ENCODE data around the gene CACTIN. TPM values are rescaled to one million over a fixed set of nuclear protein-coding genes. Genes with fewer than 3 reads are reported as not detected.
A peak's percentile ranks its signal among the peaks of the same experiment; 100 is the strongest.
"Not testable (repeated sequence)": the region's sequence is repeated elsewhere in the genome, so short reads cannot be mapped to it uniquely, and the experiment has no call there.

CACTIN gene
- total RNA-seq, 1 experiment from 2014 or later: 18.6 TPM

DNA sequence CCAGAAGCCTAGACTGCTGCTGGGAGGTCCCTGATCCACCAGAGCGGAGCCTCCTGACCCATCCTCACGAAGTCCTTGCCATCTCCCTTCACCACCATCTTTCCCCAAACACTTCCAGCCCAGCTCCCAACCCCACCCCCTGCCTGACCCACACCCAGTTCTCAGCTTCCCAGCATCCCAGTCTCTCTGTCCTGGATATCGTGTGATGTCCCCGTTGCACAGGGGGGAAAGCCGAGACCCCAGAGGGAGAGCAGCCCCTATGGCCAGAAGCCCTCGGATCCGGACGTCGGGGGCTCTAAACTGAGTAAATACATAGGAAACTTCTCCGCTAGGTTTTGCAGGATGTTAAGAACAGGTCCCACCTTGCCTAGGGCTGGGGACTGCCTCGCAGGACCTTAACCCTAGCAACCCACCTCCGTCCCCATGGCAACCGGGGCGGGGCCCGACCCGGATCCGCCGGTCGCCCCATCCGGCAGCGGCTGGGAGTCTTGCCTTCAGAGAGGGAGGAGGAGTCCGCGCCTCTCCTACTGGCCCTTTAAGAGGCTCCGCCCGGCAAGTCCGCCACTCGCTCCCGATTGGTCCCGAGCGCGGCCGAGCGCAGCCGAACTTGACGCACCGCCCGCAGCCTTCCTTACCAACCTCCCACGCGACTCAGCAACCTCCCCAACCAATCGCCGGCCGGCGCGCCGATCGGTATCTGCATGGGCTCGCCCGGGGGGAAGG is 54.3 kb downstream of the CACTIN start:
- Histone ChIP-seq H3K4me2 (peak overlapping the region; percentile 75), H3K79me2 (ENCODE audit: low read depth) (peaks cover 6% of the 10 kb centered on the region), H2AFZ (no peak overlapping the region), H3K36me3 (ENCODE audit: low read depth) (no peaks in the 10 kb centered on the region), H3K9me3 (ENCODE audit: insufficient read depth, low read depth) (no peaks in the 10 kb centered on the region), H4K20me1 (ENCODE audit: insufficient read depth) (peaks cover 10% of the 10 kb centered on the region), H3K4me1 (replicated peaks; ENCODE audit: insufficient read depth) (peaks cover 6% of the 10 kb centered on the region; the same call in 1 of the 2 replicates), H3K27me3 (ENCODE audit: insufficient read depth, low read depth) (no peaks in the 10 kb centered on the region), H3K4me3 (peak overlapping the region; percentile 43; the same call in 1 of the 2 replicates), H3K9me2 (ENCODE audit: insufficient read depth) (no peaks in the 10 kb centered on the region), H3F3A (ENCODE audit: insufficient read depth, low read depth) (no peaks in the 10 kb centered on the region; the same call in 1 of the 2 replicates), H3K27ac (no peak overlapping the region)
- BruUV-seq (replicated peaks): no TSS peak
- ChIA-PET CTCF (no interaction called here), POLR2A (ENCODE audit: unreplicated experiment) (no interaction called here)
- peak; percentile 93 to 97 for DNase-seq
- no peak for TF ChIP-seq EZH2 (IDR thresholded peaks at IDR 0.05; ENCODE audit: low read depth)
- TF ChIP-seq, protein P1, sequence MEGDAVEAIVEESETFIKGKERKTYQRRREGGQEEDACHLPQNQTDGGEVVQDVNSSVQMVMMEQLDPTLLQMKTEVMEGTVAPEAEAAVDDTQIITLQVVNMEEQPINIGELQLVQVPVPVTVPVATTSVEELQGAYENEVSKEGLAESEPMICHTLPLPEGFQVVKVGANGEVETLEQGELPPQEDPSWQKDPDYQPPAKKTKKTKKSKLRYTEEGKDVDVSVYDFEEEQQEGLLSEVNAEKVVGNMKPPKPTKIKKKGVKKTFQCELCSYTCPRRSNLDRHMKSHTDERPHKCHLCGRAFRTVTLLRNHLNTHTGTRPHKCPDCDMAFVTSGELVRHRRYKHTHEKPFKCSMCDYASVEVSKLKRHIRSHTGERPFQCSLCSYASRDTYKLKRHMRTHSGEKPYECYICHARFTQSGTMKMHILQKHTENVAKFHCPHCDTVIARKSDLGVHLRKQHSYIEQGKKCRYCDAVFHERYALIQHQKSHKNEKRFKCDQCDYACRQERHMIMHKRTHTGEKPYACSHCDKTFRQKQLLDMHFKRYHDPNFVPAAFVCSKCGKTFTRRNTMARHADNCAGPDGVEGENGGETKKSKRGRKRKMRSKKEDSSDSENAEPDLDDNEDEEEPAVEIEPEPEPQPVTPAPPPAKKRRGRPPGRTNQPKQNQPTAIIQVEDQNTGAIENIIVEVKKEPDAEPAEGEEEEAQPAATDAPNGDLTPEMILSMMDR (conservative IDR thresholded peaks at IDR 0.05): no peak
- intact Hi-C loops (cut with micrococcal nuclease; ENCODE audit: unreplicated experiment): no loop called here

DNA sequence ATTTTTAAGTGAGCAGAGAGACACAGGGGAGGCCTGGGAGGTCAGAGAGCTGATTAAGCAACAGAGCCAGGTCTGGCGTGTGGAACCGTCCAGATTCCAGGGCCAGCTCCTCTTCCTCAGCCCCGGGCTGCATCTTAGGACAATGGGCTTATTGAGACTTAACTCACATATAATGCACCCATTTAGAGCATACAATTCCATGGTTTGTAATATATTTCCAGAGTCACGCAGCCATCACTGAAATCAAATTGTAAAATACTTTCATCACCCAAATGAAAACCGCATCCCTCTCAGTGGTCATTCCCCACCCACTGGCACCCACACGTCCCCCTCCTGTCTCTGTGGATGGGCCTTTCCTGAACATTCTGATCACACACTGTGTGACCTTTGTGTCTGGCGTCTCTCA is 56.0 kb downstream of the CACTIN start:
- H4K20me1 ChIP-seq (ENCODE audit: insufficient read depth): peaks cover 10% of the 10 kb centered on the region
- H3K9me2 ChIP-seq (ENCODE audit: insufficient read depth): no peaks in the 10 kb centered on the region
- BruUV-seq (replicated peaks): no TSS peak
- no peak overlapping the region for H3K4me3 ChIP-seq
- CTCF ChIA-PET: no interaction called here
- H3K36me3 ChIP-seq (ENCODE audit: low read depth): no peaks in the 10 kb centered on the region
- H3K4me2 ChIP-seq: no peak overlapping the region
- no peak overlapping the region for H2AFZ ChIP-seq
- POLR2A ChIA-PET (ENCODE audit: unreplicated experiment): no interaction called here
- intact Hi-C loops (cut with micrococcal nuclease; ENCODE audit: unreplicated experiment): no loop called here
- H3F3A ChIP-seq (ENCODE audit: insufficient read depth, low read depth): no peaks in the 10 kb centered on the region
- TF ChIP-seq, protein P1 (conservative IDR thresholded peaks at IDR 0.05): no peak
- TF ChIP-seq EZH2 (IDR thresholded peaks at IDR 0.05; ENCODE audit: low read depth): no peak
- peaks cover 6% of the 10 kb centered on the region for H3K79me2 ChIP-seq (ENCODE audit: low read depth)
- DNase-seq: no peak
- H3K27me3 ChIP-seq (ENCODE audit: insufficient read depth, low read depth): no peaks in the 10 kb centered on the region
- peaks cover 6% of the 10 kb centered on the region; the same call in 1 of the 2 replicates for H3K4me1 ChIP-seq (replicated peaks; ENCODE audit: insufficient read depth)
- H3K9me3 ChIP-seq (ENCODE audit: insufficient read depth, low read depth): no peaks in the 10 kb centered on the region
- H3K27ac ChIP-seq: no peak overlapping the region

DNA sequence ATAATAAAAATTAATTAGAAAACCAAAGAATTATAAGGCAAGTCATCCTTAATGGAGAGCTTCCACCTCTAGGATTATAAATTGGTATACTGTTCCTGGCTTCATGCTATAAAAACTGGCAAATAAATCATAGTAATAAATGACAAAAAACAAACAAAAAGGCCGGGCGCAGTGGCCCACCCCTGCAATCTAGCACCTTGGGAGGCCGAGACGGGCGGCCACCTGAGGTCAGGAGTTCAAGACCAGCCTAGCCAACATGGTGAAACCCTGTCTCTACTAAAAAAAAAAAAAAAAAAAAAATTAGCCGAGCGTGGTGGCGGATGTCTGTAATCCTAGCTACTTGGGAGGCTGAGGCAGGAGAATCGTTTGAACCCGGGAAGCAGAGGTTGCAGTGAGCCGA is 56.5 kb downstream of the CACTIN start:
- not testable (repeated sequence) for H3K4me1 ChIP-seq (replicated peaks; ENCODE audit: insufficient read depth); H3K4me2 ChIP-seq

More for the DNA sequence above, 56.5 kb downstream of the CACTIN start:
- POLR2A ChIA-PET (ENCODE audit: unreplicated experiment); BruUV-seq (replicated peaks); H3K9me2 ChIP-seq (ENCODE audit: insufficient read depth); H4K20me1 ChIP-seq (ENCODE audit: insufficient read depth); H3K36me3 ChIP-seq (ENCODE audit: low read depth); H3K4me3 ChIP-seq; H3K27me3 ChIP-seq (ENCODE audit: insufficient read depth, low read depth); H3F3A ChIP-seq (ENCODE audit: insufficient read depth, low read depth); H3K27ac ChIP-seq; H2AFZ ChIP-seq; DNase-seq; CTCF ChIA-PET; H3K9me3 ChIP-seq (ENCODE audit: insufficient read depth, low read depth); H3K79me2 ChIP-seq (ENCODE audit: low read depth); intact Hi-C loops (cut with micrococcal nuclease; ENCODE audit: unreplicated experiment): not testable (repeated sequence)
